AG04449 (cell line): ENCODE results near the gene MAPT.

Experiments
- CTCF ChIA-PET: fragments of 350-600 bp; formaldehyde crosslinking; extraction: SDS; loops from one replicate; lab custom pipeline; 2021; ENCODE audit warnings: antibody characterized with exemption; lab: Yijun Ruan, JAX
- POLR2A ChIA-PET: fragments of 400-600, 350-600 bp; formaldehyde crosslinking; extraction: SDS; loops from one replicate; lab custom pipeline; 2020; ENCODE audit warnings: antibody characterized with exemption, inconsistent platforms; lab: Yijun Ruan, JAX
- DNase-seq: peaks from one replicate; pipeline ENCODE4 v3.0.0-alpha.2; 2010; ENCODE audit warnings: low read depth, low spot score
- H3K4me3 ChIP-seq: 2 replicates; pipeline ENCODE4 v1.5.1; 2011; ENCODE audit warnings: low read depth, mild to moderate bottlenecking, control low read depth, low read length
- CTCF ChIP-seq: IDR thresholded peaks from one replicate; pipeline ENCODE4 v1.5.1; 2011; ENCODE audit warnings: mild to moderate bottlenecking, moderate library complexity, low read length, control low read depth, inconsistent platforms; ENCODE audit not compliant: insufficient read depth; ENCODE audit errors: missing control alignments

The MAPT gene

GRCh38 chr17:45914047-45914717 lies 19.8 kb downstream of the MAPT start:
- ChIA-PET POLR2A (no interaction called here), CTCF (interaction anchor here (0.6 to 1.5 kb wide), 2 partner anchors 17 to 19 kb away, joined by 3 to 5 read pairs; partner anchors contain the start of gene MAPT)
- no peak for TF ChIP-seq CTCF
- no peak overlapping the region for H3K4me3 ChIP-seq
- DNase-seq, result no peak

- H3K4me3 ChIP-seq, result no peak overlapping the region
- ChIA-PET CTCF (interaction anchor here (1.5 kb wide), 1 partner anchor 21 kb away, joined by 5 read pairs; the partner anchor contains the start of gene MAPT), POLR2A (no interaction called here)
- no peak for TF ChIP-seq CTCF
- no peak for DNase-seq
Observed at GRCh38 chr17:45915263-45915662, 20.9 kb downstream of the MAPT start.

- ChIA-PET CTCF (no interaction called here), POLR2A (no interaction called here)
- no peak for TF ChIP-seq CTCF
- H3K4me3 ChIP-seq, result no peak overlapping the region
- no peak for DNase-seq
Observed at GRCh38 chr17:45917081-45917480, 22.7 kb downstream of the MAPT start.

GRCh38 chr17:45918241-45918745 lies 23.9 kb downstream of the MAPT start:
- H3K4me3 ChIP-seq, result no peak overlapping the region
- CTCF ChIA-PET, result no interaction called here
- POLR2A ChIA-PET, result interaction anchor here (0.7 kb wide), 1 partner anchor 729 kb away, joined by 3 read pairs; no protein-coding TSS in a partner anchor
- DNase-seq, result no peak
- no peak for TF ChIP-seq CTCF

- no peak for TF ChIP-seq CTCF
- no peak for DNase-seq
- ChIA-PET CTCF (interaction anchor here (1.1 kb wide), 1 partner anchor 11 kb away, joined by 4 read pairs; no protein-coding TSS in a partner anchor), POLR2A (interaction anchor here (0.7 kb wide), 1 partner anchor 730 kb away, joined by 3 read pairs; no protein-coding TSS in a partner anchor)
- H3K4me3 ChIP-seq, result no peak overlapping the region
Observed at GRCh38 chr17:45919136-45919535, 24.8 kb downstream of the MAPT start.

- CTCF ChIA-PET, result interaction anchor here (0.8 to 1.1 kb wide), 2 partner anchors 10 to 29 kb away, joined by 3 to 4 read pairs; no protein-coding TSS in a partner anchor
- no peak overlapping the region for H3K4me3 ChIP-seq
- TF ChIP-seq CTCF, result no peak
- POLR2A ChIA-PET, result no interaction called here
- no peak for DNase-seq
Observed at GRCh38 chr17:45920083-45920482, 25.7 kb downstream of the MAPT start.
